ENCODE measurements around the gene RFC4. TPM values are rescaled to one million over a fixed set of nuclear protein-coding genes. Genes with fewer than 3 reads are reported as not detected.

Gene RFC4
- total and polyA plus RNA-seq, 9 of the 15 experiments (the other 6 are each of a cell fraction or from before 2014, with no cell fraction given): 105 to 227 (median 180) TPM

- TF ChIP-seq, protein P1, sequence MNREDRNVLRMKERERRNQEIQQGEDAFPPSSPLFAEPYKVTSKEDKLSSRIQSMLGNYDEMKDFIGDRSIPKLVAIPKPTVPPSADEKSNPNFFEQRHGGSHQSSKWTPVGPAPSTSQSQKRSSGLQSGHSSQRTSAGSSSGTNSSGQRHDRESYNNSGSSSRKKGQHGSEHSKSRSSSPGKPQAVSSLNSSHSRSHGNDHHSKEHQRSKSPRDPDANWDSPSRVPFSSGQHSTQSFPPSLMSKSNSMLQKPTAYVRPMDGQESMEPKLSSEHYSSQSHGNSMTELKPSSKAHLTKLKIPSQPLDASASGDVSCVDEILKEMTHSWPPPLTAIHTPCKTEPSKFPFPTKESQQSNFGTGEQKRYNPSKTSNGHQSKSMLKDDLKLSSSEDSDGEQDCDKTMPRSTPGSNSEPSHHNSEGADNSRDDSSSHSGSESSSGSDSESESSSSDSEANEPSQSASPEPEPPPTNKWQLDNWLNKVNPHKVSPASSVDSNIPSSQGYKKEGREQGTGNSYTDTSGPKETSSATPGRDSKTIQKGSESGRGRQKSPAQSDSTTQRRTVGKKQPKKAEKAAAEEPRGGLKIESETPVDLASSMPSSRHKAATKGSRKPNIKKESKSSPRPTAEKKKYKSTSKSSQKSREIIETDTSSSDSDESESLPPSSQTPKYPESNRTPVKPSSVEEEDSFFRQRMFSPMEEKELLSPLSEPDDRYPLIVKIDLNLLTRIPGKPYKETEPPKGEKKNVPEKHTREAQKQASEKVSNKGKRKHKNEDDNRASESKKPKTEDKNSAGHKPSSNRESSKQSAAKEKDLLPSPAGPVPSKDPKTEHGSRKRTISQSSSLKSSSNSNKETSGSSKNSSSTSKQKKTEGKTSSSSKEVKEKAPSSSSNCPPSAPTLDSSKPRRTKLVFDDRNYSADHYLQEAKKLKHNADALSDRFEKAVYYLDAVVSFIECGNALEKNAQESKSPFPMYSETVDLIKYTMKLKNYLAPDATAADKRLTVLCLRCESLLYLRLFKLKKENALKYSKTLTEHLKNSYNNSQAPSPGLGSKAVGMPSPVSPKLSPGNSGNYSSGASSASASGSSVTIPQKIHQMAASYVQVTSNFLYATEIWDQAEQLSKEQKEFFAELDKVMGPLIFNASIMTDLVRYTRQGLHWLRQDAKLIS (CRISPR knock-in tag; IDR thresholded peaks at IDR 0.05): no peak
- no peak for TF ChIP-seq ZNF354B (CRISPR knock-in tag; IDR thresholded peaks at IDR 0.05)
- no peak for TF ChIP-seq YBX1 (IDR thresholded peaks at IDR 0.05)
- TF ChIP-seq ILF3 (IDR thresholded peaks at IDR 0.05; ENCODE audit: borderline replicate concordance): peak; percentile 13; the same call in 1 of the 2 replicates
- TF ChIP-seq ZNF785 (CRISPR knock-in tag; IDR thresholded peaks at IDR 0.05): no peak
- TF ChIP-seq, protein P2, sequence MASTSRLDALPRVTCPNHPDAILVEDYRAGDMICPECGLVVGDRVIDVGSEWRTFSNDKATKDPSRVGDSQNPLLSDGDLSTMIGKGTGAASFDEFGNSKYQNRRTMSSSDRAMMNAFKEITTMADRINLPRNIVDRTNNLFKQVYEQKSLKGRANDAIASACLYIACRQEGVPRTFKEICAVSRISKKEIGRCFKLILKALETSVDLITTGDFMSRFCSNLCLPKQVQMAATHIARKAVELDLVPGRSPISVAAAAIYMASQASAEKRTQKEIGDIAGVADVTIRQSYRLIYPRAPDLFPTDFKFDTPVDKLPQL (IDR thresholded peaks at IDR 0.05; ENCODE audit: extremely low read depth, insufficient read length): peak; percentile 96
- TF ChIP-seq GATAD2A (IDR thresholded peaks at IDR 0.05): peak; percentile 12; the same call in 1 of the 2 replicates
- TF ChIP-seq E2F3 (CRISPR knock-in tag; IDR thresholded peaks at IDR 0.05): no peak
- TF ChIP-seq, protein P3, sequence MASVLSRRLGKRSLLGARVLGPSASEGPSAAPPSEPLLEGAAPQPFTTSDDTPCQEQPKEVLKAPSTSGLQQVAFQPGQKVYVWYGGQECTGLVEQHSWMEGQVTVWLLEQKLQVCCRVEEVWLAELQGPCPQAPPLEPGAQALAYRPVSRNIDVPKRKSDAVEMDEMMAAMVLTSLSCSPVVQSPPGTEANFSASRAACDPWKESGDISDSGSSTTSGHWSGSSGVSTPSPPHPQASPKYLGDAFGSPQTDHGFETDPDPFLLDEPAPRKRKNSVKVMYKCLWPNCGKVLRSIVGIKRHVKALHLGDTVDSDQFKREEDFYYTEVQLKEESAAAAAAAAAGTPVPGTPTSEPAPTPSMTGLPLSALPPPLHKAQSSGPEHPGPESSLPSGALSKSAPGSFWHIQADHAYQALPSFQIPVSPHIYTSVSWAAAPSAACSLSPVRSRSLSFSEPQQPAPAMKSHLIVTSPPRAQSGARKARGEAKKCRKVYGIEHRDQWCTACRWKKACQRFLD (CRISPR knock-in tag; IDR thresholded peaks at IDR 0.05): no peak; the same call in 1 of the 2 replicates
- no peak for TF ChIP-seq SNAPC5 (CRISPR knock-in tag; IDR thresholded peaks at IDR 0.05)
- no peak for TF ChIP-seq POU5F1 (IDR thresholded peaks at IDR 0.05; ENCODE audit: borderline replicate concordance, low read depth, low read length, partially characterized antibody)
- TF ChIP-seq, protein P4, sequence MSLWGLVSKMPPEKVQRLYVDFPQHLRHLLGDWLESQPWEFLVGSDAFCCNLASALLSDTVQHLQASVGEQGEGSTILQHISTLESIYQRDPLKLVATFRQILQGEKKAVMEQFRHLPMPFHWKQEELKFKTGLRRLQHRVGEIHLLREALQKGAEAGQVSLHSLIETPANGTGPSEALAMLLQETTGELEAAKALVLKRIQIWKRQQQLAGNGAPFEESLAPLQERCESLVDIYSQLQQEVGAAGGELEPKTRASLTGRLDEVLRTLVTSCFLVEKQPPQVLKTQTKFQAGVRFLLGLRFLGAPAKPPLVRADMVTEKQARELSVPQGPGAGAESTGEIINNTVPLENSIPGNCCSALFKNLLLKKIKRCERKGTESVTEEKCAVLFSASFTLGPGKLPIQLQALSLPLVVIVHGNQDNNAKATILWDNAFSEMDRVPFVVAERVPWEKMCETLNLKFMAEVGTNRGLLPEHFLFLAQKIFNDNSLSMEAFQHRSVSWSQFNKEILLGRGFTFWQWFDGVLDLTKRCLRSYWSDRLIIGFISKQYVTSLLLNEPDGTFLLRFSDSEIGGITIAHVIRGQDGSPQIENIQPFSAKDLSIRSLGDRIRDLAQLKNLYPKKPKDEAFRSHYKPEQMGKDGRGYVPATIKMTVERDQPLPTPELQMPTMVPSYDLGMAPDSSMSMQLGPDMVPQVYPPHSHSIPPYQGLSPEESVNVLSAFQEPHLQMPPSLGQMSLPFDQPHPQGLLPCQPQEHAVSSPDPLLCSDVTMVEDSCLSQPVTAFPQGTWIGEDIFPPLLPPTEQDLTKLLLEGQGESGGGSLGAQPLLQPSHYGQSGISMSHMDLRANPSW (CRISPR knock-in tag; IDR thresholded peaks at IDR 0.05): no peak
- TF ChIP-seq ELK1 (CRISPR knock-in tag; IDR thresholded peaks at IDR 0.05): no peak
- TF ChIP-seq ZNF589 (CRISPR knock-in tag; IDR thresholded peaks at IDR 0.05; ENCODE audit: low read depth): peak; percentile 69; the same call in 1 of the 2 replicates
- TF ChIP-seq CREM (IDR thresholded peaks at IDR 0.05; ENCODE audit: low read depth): peak; percentile 83
- TF ChIP-seq, protein P5, sequence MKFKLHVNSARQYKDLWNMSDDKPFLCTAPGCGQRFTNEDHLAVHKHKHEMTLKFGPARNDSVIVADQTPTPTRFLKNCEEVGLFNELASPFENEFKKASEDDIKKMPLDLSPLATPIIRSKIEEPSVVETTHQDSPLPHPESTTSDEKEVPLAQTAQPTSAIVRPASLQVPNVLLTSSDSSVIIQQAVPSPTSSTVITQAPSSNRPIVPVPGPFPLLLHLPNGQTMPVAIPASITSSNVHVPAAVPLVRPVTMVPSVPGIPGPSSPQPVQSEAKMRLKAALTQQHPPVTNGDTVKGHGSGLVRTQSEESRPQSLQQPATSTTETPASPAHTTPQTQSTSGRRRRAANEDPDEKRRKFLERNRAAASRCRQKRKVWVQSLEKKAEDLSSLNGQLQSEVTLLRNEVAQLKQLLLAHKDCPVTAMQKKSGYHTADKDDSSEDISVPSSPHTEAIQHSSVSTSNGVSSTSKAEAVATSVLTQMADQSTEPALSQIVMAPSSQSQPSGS (CRISPR knock-in tag; IDR thresholded peaks at IDR 0.05): no peak
Observed at GRCh38 chr3:186783058-186783730, 23.1 kb downstream of the RFC4 start, which contains the start of gene EIF4A2 (continued).

Measured in K562 (cell line).